Esophagus squamous epithelium (tissue), 4 donors: ENCODE results near the gene PCDHGA6.

Source experiments
- CTCF ChIP-seq, 6 experiments: fragments of 450-650 bp in 4 of 6; fragments of 200-600 bp in 2 of 6; sonication (generic) in 2 of 6; IDR thresholded peaks; one replicate each; pipeline ENCODE4 v1.5.1; 2016 to 2019; ENCODE audit warnings: antibody characterized with exemption in 6 of 6, mild to moderate bottlenecking in 4 of 6, moderate library complexity in 4 of 6
- POLR2A ChIP-seq, 4 donors: fragments of 450-650 bp; IDR thresholded peaks; one replicate each; pipeline ENCODE4 v1.6.1; 2017; ENCODE audit warnings: antibody characterized with exemption in 4 of 4, mild to moderate bottlenecking in 4 of 4, moderate library complexity in 3 of 4

DNA sequence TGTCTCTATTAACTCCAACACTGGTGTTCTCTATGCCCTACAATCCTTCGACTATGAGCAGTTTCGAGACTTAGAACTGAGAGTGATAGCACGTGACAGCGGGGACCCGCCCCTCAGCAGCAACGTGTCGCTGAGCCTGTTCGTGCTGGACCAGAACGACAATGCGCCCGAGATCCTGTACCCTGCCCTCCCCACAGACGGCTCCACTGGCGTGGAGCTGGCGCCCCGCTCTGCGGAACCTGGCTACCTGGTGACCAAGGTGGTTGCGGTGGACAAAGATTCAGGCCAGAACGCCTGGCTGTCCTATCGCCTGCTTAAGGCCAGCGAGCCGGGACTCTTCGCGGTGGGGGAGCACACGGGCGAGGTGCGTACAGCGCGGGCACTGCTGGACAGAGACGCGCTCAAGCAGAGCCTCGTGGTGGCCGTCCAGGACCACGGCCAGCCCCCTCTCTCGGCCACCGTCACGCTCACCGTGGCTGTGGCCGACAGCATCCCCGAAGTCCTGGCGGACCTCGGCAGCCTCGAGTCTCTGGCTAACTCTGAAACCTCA, 49.1 kb downstream of the PCDHGA6 start:
- TF ChIP-seq POLR2A (IDR thresholded peaks at IDR 0.05) (no peak), CTCF (IDR thresholded peaks at IDR 0.05) (no peak)
